ENCODE measurements around the gene DGKH. TPM values are rescaled to one million over a fixed set of nuclear protein-coding genes. Genes with fewer than 3 reads are reported as not detected.
A peak's percentile ranks its signal among the peaks of the same experiment; 100 is the strongest.
"Not testable (repeated sequence)": the region's sequence is repeated elsewhere in the genome, so short reads cannot be mapped to it uniquely, and the experiment has no call there.

DGKH gene
- total RNA-seq, 1 experiment from 2014 or later: 4.2 TPM

GRCh38 chr13:42226759-42227158 lies 178.3 kb downstream of the DGKH start:
- in situ Hi-C loops (cut with HindIII; ENCODE audit: low pct_unique_long_range_greater_than_20kb, low sequenced_read_pairs); DNase-seq (ENCODE audit: low read depth, low spot score): not testable (repeated sequence)

GRCh38 chr13:42228527-42228926 lies 180.1 kb downstream of the DGKH start:
- in situ Hi-C loops (cut with HindIII; ENCODE audit: low pct_unique_long_range_greater_than_20kb, low sequenced_read_pairs): no loop called here
- no peak for DNase-seq (ENCODE audit: low read depth, low spot score)

- DNase-seq (ENCODE audit: low read depth, low spot score): no peak
- in situ Hi-C loops (cut with HindIII; ENCODE audit: low pct_unique_long_range_greater_than_20kb, low sequenced_read_pairs): no loop called here
Observed at GRCh38 chr13:42229287-42229686, 180.8 kb downstream of the DGKH start.

- in situ Hi-C loops (cut with HindIII; ENCODE audit: low pct_unique_long_range_greater_than_20kb, low sequenced_read_pairs): no loop called here
- no peak for DNase-seq (ENCODE audit: low read depth, low spot score)
Observed at GRCh38 chr13:42232671-42233070, 184.2 kb downstream of the DGKH start.

- DNase-seq (ENCODE audit: low read depth, low spot score): no peak
- in situ Hi-C loops (cut with HindIII; ENCODE audit: low pct_unique_long_range_greater_than_20kb, low sequenced_read_pairs): no loop called here
Observed at GRCh38 chr13:42233726-42234125, 185.3 kb downstream of the DGKH start.

- in situ Hi-C loops (cut with HindIII; ENCODE audit: low pct_unique_long_range_greater_than_20kb, low sequenced_read_pairs): no loop called here
- DNase-seq (ENCODE audit: low read depth, low spot score): no peak
Observed at GRCh38 chr13:42239161-42239560, 190.7 kb downstream of the DGKH start.

GRCh38 chr13:42239644-42240043 lies 191.2 kb downstream of the DGKH start:
- in situ Hi-C loops (cut with HindIII; ENCODE audit: low pct_unique_long_range_greater_than_20kb, low sequenced_read_pairs): no loop called here
- DNase-seq (ENCODE audit: low read depth, low spot score): no peak

- no peak for DNase-seq (ENCODE audit: low read depth, low spot score)
- in situ Hi-C loops (cut with HindIII; ENCODE audit: low pct_unique_long_range_greater_than_20kb, low sequenced_read_pairs): no loop called here
Observed at GRCh38 chr13:42246541-42246940, 198.1 kb downstream of the DGKH start.

- DNase-seq (ENCODE audit: low read depth, low spot score): no peak
- in situ Hi-C loops (cut with HindIII; ENCODE audit: low pct_unique_long_range_greater_than_20kb, low sequenced_read_pairs): no loop called here
Observed at GRCh38 chr13:42247883-42248282, 199.4 kb downstream of the DGKH start.

GRCh38 chr13:42255886-42256285 lies 207.4 kb downstream of the DGKH start:
- in situ Hi-C loops (cut with HindIII; ENCODE audit: low pct_unique_long_range_greater_than_20kb, low sequenced_read_pairs): no loop called here
- no peak for DNase-seq (ENCODE audit: low read depth, low spot score)

- DNase-seq (ENCODE audit: low read depth, low spot score): no peak
- in situ Hi-C loops (cut with HindIII; ENCODE audit: low pct_unique_long_range_greater_than_20kb, low sequenced_read_pairs): no loop called here
Observed at GRCh38 chr13:42258747-42259146, 210.3 kb downstream of the DGKH start.

GRCh38 chr13:42259515-42259914 lies 211.1 kb downstream of the DGKH start:
- DNase-seq (ENCODE audit: low read depth, low spot score): no peak
- in situ Hi-C loops (cut with HindIII; ENCODE audit: low pct_unique_long_range_greater_than_20kb, low sequenced_read_pairs): no loop called here

GRCh38 chr13:42260903-42261654 lies 212.6 kb downstream of the DGKH start:
- in situ Hi-C loops (cut with HindIII; ENCODE audit: low pct_unique_long_range_greater_than_20kb, low sequenced_read_pairs): no loop called here
- DNase-seq (ENCODE audit: low read depth, low spot score): no peak

- peak; percentile 25 for DNase-seq (ENCODE audit: low read depth, low spot score)
- in situ Hi-C loops (cut with HindIII; ENCODE audit: low pct_unique_long_range_greater_than_20kb, low sequenced_read_pairs): no loop called here
Observed at GRCh38 chr13:42266473-42266872, 218.0 kb downstream of the DGKH start.

GRCh38 chr13:42270160-42270856 lies 221.9 kb downstream of the DGKH start:
- in situ Hi-C loops (cut with HindIII; ENCODE audit: low pct_unique_long_range_greater_than_20kb, low sequenced_read_pairs): no loop called here
- no peak for DNase-seq (ENCODE audit: low read depth, low spot score)

- in situ Hi-C loops (cut with HindIII; ENCODE audit: low pct_unique_long_range_greater_than_20kb, low sequenced_read_pairs): no loop called here
Observed at GRCh38 chr13:42270857-42271215, 222.4 kb downstream of the DGKH start.

GRCh38 chr13:42271337-42272114 lies 223.1 kb downstream of the DGKH start:
- peak; percentile 95 for DNase-seq (ENCODE audit: low read depth, low spot score)

More at GRCh38 chr13:42270857-42271215, 222.4 kb downstream of the DGKH start:
- DNase-seq (ENCODE audit: low read depth, low spot score): no peak

GRCh38 chr13:42272115-42272803 lies 223.8 kb downstream of the DGKH start, which contains the start of gene AKAP11:
Gene AKAP11 (plus strand): TSS chr13:42272152. CDS start chr13:42286349, 14,197 bp downstream.
- DNase-seq (ENCODE audit: low read depth, low spot score): peak; percentile 35
- in situ Hi-C loops (cut with HindIII; ENCODE audit: low pct_unique_long_range_greater_than_20kb, low sequenced_read_pairs): no loop called here

More at GRCh38 chr13:42271337-42272114, 223.1 kb downstream of the DGKH start:
- in situ Hi-C loops (cut with HindIII; ENCODE audit: low pct_unique_long_range_greater_than_20kb, low sequenced_read_pairs): no loop called here

All from SK-MEL-5 (cell line).